ENCODE measurements around the gene SHBG.

SHBG gene

GRCh38 chr17:7650509-7651096 lies 20.7 kb downstream of the SHBG start, which contains the start of gene ATP1B2:
TSS of gene ATP1B2 (plus strand) at chr17:7650926. CDS start at chr17:7651519, 593 bp downstream.
- peak; percentile 34 for DNase-seq (ENCODE audit: low spot score)

- no peak for DNase-seq (ENCODE audit: low spot score)
Observed at GRCh38 chr17:7651097-7651664, 21.2 kb downstream of the SHBG start.

- no peak for DNase-seq (ENCODE audit: low spot score)
Observed at GRCh38 chr17:7651665-7652387, 21.9 kb downstream of the SHBG start.

GRCh38 chr17:7652388-7653356 lies 22.7 kb downstream of the SHBG start:
- no peak for DNase-seq (ENCODE audit: low spot score)

GRCh38 chr17:7654832-7655540 lies 25.1 kb downstream of the SHBG start:
- no peak for DNase-seq (ENCODE audit: low spot score)

- no peak for DNase-seq (ENCODE audit: low spot score)
Observed at GRCh38 chr17:7655541-7655840, 25.6 kb downstream of the SHBG start.

GRCh38 chr17:7656958-7657609 lies 27.1 kb downstream of the SHBG start:
- no peak for DNase-seq (ENCODE audit: low spot score)

- DNase-seq (ENCODE audit: low spot score), result no peak
Observed at GRCh38 chr17:7667656-7668406, 37.9 kb downstream of the SHBG start.

- no peak for DNase-seq (ENCODE audit: low spot score)
Observed at GRCh38 chr17:7668482-7668881, 38.5 kb downstream of the SHBG start.

GRCh38 chr17:7673239-7673638 lies 43.3 kb downstream of the SHBG start:
- peak; percentile 35 for DNase-seq (ENCODE audit: low spot score)

- DNase-seq (ENCODE audit: low spot score), result no peak
Observed at GRCh38 chr17:7674934-7675333, 45.0 kb downstream of the SHBG start.

GRCh38 chr17:7676533-7676932 lies 46.6 kb downstream of the SHBG start:
- DNase-seq (ENCODE audit: low spot score), result no peak

GRCh38 chr17:7677388-7678067 lies 47.6 kb downstream of the SHBG start:
- DNase-seq (ENCODE audit: low spot score), result no peak
